Mesenchymal stem cell (in vitro differentiated cells and primary cell): ENCODE data around the gene PKHD1.
"Not testable (repeated sequence)": the region's sequence is repeated elsewhere in the genome, so short reads cannot be mapped to it uniquely, and the experiment has no call there.

Experiments
- DNase-seq: peaks from one replicate; pipeline ENCODE4 v3.0.0-alpha.2; 2013
- H2AFZ ChIP-seq: one replicate; pipeline ENCODE4 v1.6.1; 2013; ENCODE audit warnings: low read depth, mild to moderate bottlenecking, control low read depth, inconsistent platforms, low read length, moderate library complexity
- H2AK5ac ChIP-seq: 2 replicates; pipeline ENCODE4 v1.6.1; 2013; ENCODE audit warnings: low read length, moderate library complexity, mild to moderate bottlenecking, inconsistent platforms; ENCODE audit not compliant: severe bottlenecking
- H2BK120ac ChIP-seq: one replicate; pipeline ENCODE4 v1.6.1; 2013; ENCODE audit warnings: low read depth, mild to moderate bottlenecking, inconsistent platforms, low read length, moderate library complexity
- H2BK12ac ChIP-seq, 2 experiments: one replicate each; pipeline ENCODE4 v1.6.1; 2013; ENCODE audit warnings: inconsistent platforms in 2 of 2, low read length in 2 of 2, mild to moderate bottlenecking in 2 of 2, moderate library complexity in 2 of 2, control low read depth in 1 of 2
- H2BK15ac ChIP-seq: one replicate; pipeline ENCODE4 v1.6.1; 2013; ENCODE audit warnings: mild to moderate bottlenecking, low read depth, inconsistent platforms; ENCODE audit not compliant: poor library complexity, severe bottlenecking
- H2BK5ac ChIP-seq: 2 replicates; pipeline ENCODE4 v1.6.1; 2013; ENCODE audit warnings: low read depth, mild to moderate bottlenecking, low read length, control low read depth, inconsistent platforms; ENCODE audit not compliant: poor library complexity, severe bottlenecking
- H3K14ac ChIP-seq, 2 experiments: one replicate each; pipeline ENCODE4 v1.6.1; 2013; ENCODE audit warnings: inconsistent platforms in 2 of 2, low read length in 2 of 2, control low read depth in 1 of 2, mild to moderate bottlenecking in 1 of 2, moderate library complexity in 1 of 2
- H3K18ac ChIP-seq, 2 experiments: one replicate each; pipeline ENCODE4 v1.6.1; 2013; ENCODE audit warnings: inconsistent platforms in 2 of 2, low read length in 2 of 2, control low read depth in 1 of 2, low read depth in 1 of 2, mild to moderate bottlenecking in 1 of 2
- H3K23ac ChIP-seq, 2 experiments: one replicate each; pipeline ENCODE4 v1.6.1; 2013; ENCODE audit warnings: inconsistent platforms in 2 of 2, low read length in 2 of 2, mild to moderate bottlenecking in 2 of 2, moderate library complexity in 2 of 2, control low read depth in 1 of 2
- H3K27ac ChIP-seq: 2 replicates; pipeline ENCODE4 v1.5.1; 2013; ENCODE audit warnings: mild to moderate bottlenecking, moderate library complexity, low read length, control low read depth, inconsistent platforms; ENCODE audit not compliant: poor library complexity, severe bottlenecking
- H3K27me3 ChIP-seq, 2 experiments: 2 replicates each; pipeline versions ENCODE4 v1.6.1 to v1.7.0; 2013; ENCODE audit warnings: low read length in 2 of 2, mild to moderate bottlenecking in 2 of 2, moderate library complexity in 2 of 2, control low read depth in 1 of 2, inconsistent platforms in 1 of 2; ENCODE audit not compliant: control insufficient read depth in 1 of 2, insufficient read depth in 1 of 2
- H3K36me3 ChIP-seq, 2 experiments: 2 replicates each; pipeline versions ENCODE4 v1.6.1 to v1.7.0; 2013; ENCODE audit warnings: low read length in 2 of 2, control low read depth in 1 of 2, inconsistent platforms in 1 of 2, low read depth in 1 of 2, mild to moderate bottlenecking in 1 of 2; ENCODE audit not compliant: insufficient read depth in 2 of 2, control insufficient read depth in 1 of 2
- H3K4ac ChIP-seq, 2 experiments: one replicate each; pipeline ENCODE4 v1.6.1; 2013; ENCODE audit warnings: inconsistent platforms in 2 of 2, low read length in 2 of 2, mild to moderate bottlenecking in 2 of 2, moderate library complexity in 2 of 2, control low read depth in 1 of 2, low read depth in 1 of 2
- H3K4me1 ChIP-seq: 2 replicates; pipeline ENCODE4 v1.6.1; 2013; ENCODE audit warnings: low read depth, low read length, control low read depth; ENCODE audit not compliant: control insufficient read depth, insufficient read depth
- H3K4me2 ChIP-seq: 2 replicates; pipeline ENCODE4 v1.6.1; 2013; ENCODE audit warnings: low read length, mild to moderate bottlenecking, inconsistent platforms; ENCODE audit not compliant: poor library complexity, severe bottlenecking
- H3K4me3 ChIP-seq, 2 experiments: 2 replicates each; pipeline versions ENCODE4 v1.5.1 to v1.7.0; 2013; ENCODE audit warnings: low read length in 2 of 2, mild to moderate bottlenecking in 2 of 2, control low read depth in 1 of 2, low read depth in 1 of 2; ENCODE audit not compliant: insufficient read depth in 1 of 2
- H3K79me1 ChIP-seq: replicated peaks from 2 replicates; pipeline ENCODE4 v1.6.1; 2013; ENCODE audit warnings: mild to moderate bottlenecking, control low read depth, low read length, inconsistent platforms; ENCODE audit not compliant: poor library complexity, severe bottlenecking
- H3K9ac ChIP-seq: 2 replicates; pipeline ENCODE4 v1.7.0; 2013; ENCODE audit warnings: mild to moderate bottlenecking, low read length, moderate library complexity
- H3K9me3 ChIP-seq: 2 replicates; pipeline ENCODE4 v1.7.0; 2013; ENCODE audit warnings: mild to moderate bottlenecking, low read length; ENCODE audit not compliant: control insufficient read depth
- H4K8ac ChIP-seq: one replicate; pipeline ENCODE4 v1.6.1; 2013; ENCODE audit warnings: inconsistent platforms, mild to moderate bottlenecking, low read length, moderate library complexity
- H4K91ac ChIP-seq: one replicate; pipeline ENCODE4 v1.6.1; 2013; ENCODE audit warnings: mild to moderate bottlenecking, low read length, inconsistent platforms
- WGBS: methylation state at CpG from one replicate; pipeline ENCODE4 v1.1.7; 2013; ENCODE audit warnings: mixed read lengths; 5-methylcytosine and 5-hydroxymethylcytosine counted together

Gene PKHD1

GRCh38 chr6:51927450-51927849, 160.0 kb downstream of the PKHD1 start:
- DNase-seq = no peak
- WGBS = no CpG with 5 or more reads among the region's 1 CpG

DNA sequence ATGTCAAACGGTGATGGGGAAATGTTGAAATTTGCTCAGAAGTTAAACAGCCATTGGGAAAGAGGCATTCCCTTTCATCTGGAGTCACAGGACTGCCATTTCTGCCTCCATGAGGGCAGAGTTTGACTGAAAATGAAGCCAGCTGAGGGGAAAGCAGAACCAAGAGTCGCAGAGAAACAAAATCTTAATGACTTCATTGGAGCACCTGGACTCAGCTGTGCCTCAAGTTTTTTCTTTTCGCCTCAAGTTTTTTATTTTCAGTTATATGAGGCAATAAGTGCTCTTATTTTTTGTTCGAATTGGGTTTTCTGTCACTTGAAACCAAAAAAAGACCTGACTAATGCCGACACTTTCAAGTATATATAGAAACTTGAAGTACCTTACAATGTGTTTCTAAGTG, 161.3 kb downstream of the PKHD1 start:
- no peak overlapping the region for H2BK12ac ChIP-seq
- no peak overlapping the region for H3K4me2 ChIP-seq
- no peaks in the 10 kb centered on the region for H3K9me3 ChIP-seq
- H3K36me3 ChIP-seq = no peaks in the 10 kb centered on the region
- H3K9ac ChIP-seq = no peak overlapping the region
- H3K27me3 ChIP-seq = no peaks in the 10 kb centered on the region
- WGBS = 57% methylated on average over 4 of the region's 5 CpGs
- no peaks in the 10 kb centered on the region for H3K79me1 ChIP-seq
- no peak overlapping the region for H4K91ac ChIP-seq
- no peak overlapping the region for H2BK15ac ChIP-seq
- H3K27ac ChIP-seq = no peak overlapping the region
- no peak overlapping the region for H2AFZ ChIP-seq
- H2BK120ac ChIP-seq = no peak overlapping the region
- H4K8ac ChIP-seq = no peak overlapping the region
- no peak overlapping the region for H3K14ac ChIP-seq
- H3K18ac ChIP-seq = no peak overlapping the region
- H3K4ac ChIP-seq = no peak overlapping the region
- H2BK5ac ChIP-seq = no peak overlapping the region
- H2AK5ac ChIP-seq = no peak overlapping the region
- no peak overlapping the region for H3K4me3 ChIP-seq
- no peak for DNase-seq
- no peak overlapping the region for H3K23ac ChIP-seq
- H3K4me1 ChIP-seq = no peaks in the 10 kb centered on the region

More at GRCh38 chr6:51927450-51927849, 160.0 kb downstream of the PKHD1 start:
- no peak overlapping the region for H3K14ac ChIP-seq
- H2AK5ac ChIP-seq = no peak overlapping the region
- H3K27me3 ChIP-seq = no peaks in the 10 kb centered on the region
- no peak overlapping the region for H2BK5ac ChIP-seq
- no peak overlapping the region for H4K91ac ChIP-seq
- no peak overlapping the region for H3K9ac ChIP-seq
- H2BK120ac ChIP-seq = no peak overlapping the region
- no peak overlapping the region for H3K18ac ChIP-seq
- H2BK15ac ChIP-seq = no peak overlapping the region
- no peaks in the 10 kb centered on the region for H3K9me3 ChIP-seq
- no peak overlapping the region for H4K8ac ChIP-seq
- H3K4me1 ChIP-seq = no peaks in the 10 kb centered on the region
- H3K36me3 ChIP-seq = no peaks in the 10 kb centered on the region
- no peaks in the 10 kb centered on the region for H3K79me1 ChIP-seq
- no peak overlapping the region for H3K27ac ChIP-seq
- H2BK12ac ChIP-seq = no peak overlapping the region
- H3K4me3 ChIP-seq = no peak overlapping the region
- H2AFZ ChIP-seq = no peak overlapping the region
- H3K4me2 ChIP-seq = no peak overlapping the region
- H3K23ac ChIP-seq = no peak overlapping the region
- no peak overlapping the region for H3K4ac ChIP-seq

DNA sequence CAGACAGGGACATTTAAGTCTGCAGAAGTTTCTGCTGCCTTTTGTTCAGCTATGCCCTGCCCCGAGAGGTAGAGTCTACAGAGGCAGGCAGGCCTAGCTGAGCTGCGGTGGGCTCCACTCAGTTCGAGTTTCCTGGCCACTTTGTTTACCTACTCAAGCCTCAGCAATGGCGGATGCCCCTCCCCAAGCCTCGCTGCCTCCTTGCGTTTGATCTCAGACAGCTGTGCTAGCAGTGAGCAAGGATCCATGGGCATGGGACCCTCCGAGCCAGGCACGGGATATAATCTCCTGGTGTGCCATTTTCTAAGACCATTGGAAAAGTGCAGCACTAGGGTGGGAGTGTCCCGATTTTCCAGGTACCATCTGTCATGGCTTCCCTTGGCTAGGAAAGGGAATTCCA, 164.9 kb downstream of the PKHD1 start:
- H3K18ac ChIP-seq, H3K4me2 ChIP-seq, H3K27ac ChIP-seq, H3K4me1 ChIP-seq, H3K14ac ChIP-seq, H3K79me1 ChIP-seq, H2BK12ac ChIP-seq, H3K4ac ChIP-seq, H3K23ac ChIP-seq, DNase-seq, H3K9me3 ChIP-seq, H2AK5ac ChIP-seq, H3K36me3 ChIP-seq, H2BK15ac ChIP-seq, H3K4me3 ChIP-seq, H4K91ac ChIP-seq, H2BK5ac ChIP-seq, H4K8ac ChIP-seq, H3K27me3 ChIP-seq, H2AFZ ChIP-seq, H3K9ac ChIP-seq, H2BK120ac ChIP-seq: not testable (repeated sequence)
- WGBS = 76% methylated on average over 9 of the region's 9 CpGs

DNA sequence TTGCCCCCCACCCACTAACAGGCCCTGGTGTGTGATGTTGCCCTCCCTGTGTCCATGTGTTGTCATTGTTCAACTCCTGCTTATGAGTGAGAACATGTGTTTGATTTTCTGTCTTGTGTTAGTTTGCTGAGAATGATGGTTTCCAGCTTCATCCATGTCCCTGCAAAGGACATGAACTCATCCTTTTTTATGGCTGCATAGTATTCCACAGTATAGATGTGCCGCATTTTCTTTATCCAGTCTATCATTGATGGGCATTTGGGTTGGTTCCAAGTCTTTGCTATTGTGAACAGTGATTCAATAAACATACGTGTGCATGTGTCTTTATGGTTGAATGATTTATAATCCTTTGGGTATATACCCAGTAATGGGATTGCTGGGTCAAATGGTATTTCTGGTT, 169.1 kb downstream of the PKHD1 start:
- not testable (repeated sequence) for H3K9me3 ChIP-seq, H4K91ac ChIP-seq, H2BK5ac ChIP-seq, H2BK15ac ChIP-seq, DNase-seq, H3K14ac ChIP-seq, H3K27me3 ChIP-seq, H3K9ac ChIP-seq, H3K4me2 ChIP-seq, H3K4me3 ChIP-seq, H2AK5ac ChIP-seq, H4K8ac ChIP-seq, H3K79me1 ChIP-seq, H3K18ac ChIP-seq, H3K27ac ChIP-seq, H3K4ac ChIP-seq, H3K23ac ChIP-seq, H3K36me3 ChIP-seq, H2BK12ac ChIP-seq, H2BK120ac ChIP-seq, H2AFZ ChIP-seq, H3K4me1 ChIP-seq
- 85% methylated on average over 2 of the region's 2 CpGs for WGBS
